Measurements from ENCODE around the gene OR10J5. TPM values are rescaled to one million over a fixed set of nuclear protein-coding genes. Genes with fewer than 3 reads are reported as not detected.
"Not testable (repeated sequence)": the region's sequence is repeated elsewhere in the genome, so short reads cannot be mapped to it uniquely, and the experiment has no call there.

Gene OR10J5
- polyA plus RNA-seq, 1 of the 3 experiments (the other 2 are of a cell fraction): not detected

DNA sequence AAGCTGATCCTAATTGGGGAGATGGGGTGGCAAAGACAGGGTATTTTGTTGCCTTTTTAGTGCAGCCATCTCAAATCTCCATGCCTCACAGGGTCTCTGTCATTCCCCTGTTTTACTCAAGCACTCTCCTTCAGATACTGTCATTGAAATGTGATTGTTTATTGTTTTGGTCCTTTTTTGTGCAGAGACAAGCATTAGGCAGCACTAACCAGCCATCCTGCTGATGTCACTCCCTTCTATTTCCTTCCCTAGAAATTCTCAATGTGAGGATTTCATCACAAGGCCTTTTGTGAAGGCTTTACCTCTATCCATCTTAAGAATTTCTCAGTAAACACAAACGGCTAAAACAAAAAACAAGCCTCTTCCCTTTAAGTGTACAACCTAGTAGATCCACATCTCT, 34.7 kb downstream of the OR10J5 start:
- Histone ChIP-seq H3K4me1 (ENCODE audit: control insufficient read depth in 1 of 2, insufficient read depth in 2 of 2, low read depth in 1 of 2, low read length in 1 of 2) (no peaks in the 10 kb centered on the region), H3K9ac (no peak overlapping the region), H3K4me2 (no peak overlapping the region), H3K9me3 (peaks cover 8% of the 10 kb centered on the region), H3K27ac (ENCODE audit: low read depth in 2 of 2, low read length in 1 of 2) (no peak overlapping the region), H3K9me2 (no peaks in the 10 kb centered on the region), H3K79me2 (ENCODE audit: insufficient read depth) (no peaks in the 10 kb centered on the region), H4K20me1 (ENCODE audit: insufficient read depth) (no peaks in the 10 kb centered on the region), H2AFZ (ENCODE audit: low read depth) (no peak overlapping the region), H3K4me3 (ENCODE audit: low read depth in 2 of 2, low read length in 1 of 2) (no peak overlapping the region), H3F3A (replicated peaks; ENCODE audit: insufficient read depth) (peaks cover 2% of the 10 kb centered on the region), H3K27me3 (ENCODE audit: insufficient read depth) (no peaks in the 10 kb centered on the region), H3K36me3 (replicated peaks in 1 of 2; ENCODE audit: control insufficient read depth in 1 of 2, insufficient read depth in 2 of 2, low read length in 1 of 2) (peaks cover 0 to 3% of the 10 kb centered on the region in 2 experiments)
- ChIA-PET CTCF (no interaction called here), POLR2A (no interaction called here)
- no peak for DNase-seq
- TF ChIP-seq EZH2phosphoT487 (IDR thresholded peaks at IDR 0.05; ENCODE audit: borderline replicate concordance, low read depth): no peak
- TF ChIP-seq RCOR1 (IDR thresholded peaks at IDR 0.05; ENCODE audit: low read length): no peak
- TF ChIP-seq, protein P1, sequence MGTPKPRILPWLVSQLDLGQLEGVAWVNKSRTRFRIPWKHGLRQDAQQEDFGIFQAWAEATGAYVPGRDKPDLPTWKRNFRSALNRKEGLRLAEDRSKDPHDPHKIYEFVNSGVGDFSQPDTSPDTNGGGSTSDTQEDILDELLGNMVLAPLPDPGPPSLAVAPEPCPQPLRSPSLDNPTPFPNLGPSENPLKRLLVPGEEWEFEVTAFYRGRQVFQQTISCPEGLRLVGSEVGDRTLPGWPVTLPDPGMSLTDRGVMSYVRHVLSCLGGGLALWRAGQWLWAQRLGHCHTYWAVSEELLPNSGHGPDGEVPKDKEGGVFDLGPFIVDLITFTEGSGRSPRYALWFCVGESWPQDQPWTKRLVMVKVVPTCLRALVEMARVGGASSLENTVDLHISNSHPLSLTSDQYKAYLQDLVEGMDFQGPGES (IDR thresholded peaks at IDR 0.05; ENCODE audit: low read depth, low read length): no peak
- TF ChIP-seq MXI1 (IDR thresholded peaks at IDR 0.05; ENCODE audit: low read depth, low read length): no peak
- no peak for TF ChIP-seq MEF2A (IDR thresholded peaks at IDR 0.05; ENCODE audit: borderline replicate concordance, low read depth)
- TF ChIP-seq TCF12 (IDR thresholded peaks at IDR 0.05): no peak
- no peak for TF ChIP-seq FOXJ3 (CRISPR knock-in tag; IDR thresholded peaks at IDR 0.05)
- TF ChIP-seq POLR2AphosphoS5 (IDR thresholded peaks at IDR 0.05; ENCODE audit: low read depth, low read length): no peak
- TF ChIP-seq, protein P2, sequence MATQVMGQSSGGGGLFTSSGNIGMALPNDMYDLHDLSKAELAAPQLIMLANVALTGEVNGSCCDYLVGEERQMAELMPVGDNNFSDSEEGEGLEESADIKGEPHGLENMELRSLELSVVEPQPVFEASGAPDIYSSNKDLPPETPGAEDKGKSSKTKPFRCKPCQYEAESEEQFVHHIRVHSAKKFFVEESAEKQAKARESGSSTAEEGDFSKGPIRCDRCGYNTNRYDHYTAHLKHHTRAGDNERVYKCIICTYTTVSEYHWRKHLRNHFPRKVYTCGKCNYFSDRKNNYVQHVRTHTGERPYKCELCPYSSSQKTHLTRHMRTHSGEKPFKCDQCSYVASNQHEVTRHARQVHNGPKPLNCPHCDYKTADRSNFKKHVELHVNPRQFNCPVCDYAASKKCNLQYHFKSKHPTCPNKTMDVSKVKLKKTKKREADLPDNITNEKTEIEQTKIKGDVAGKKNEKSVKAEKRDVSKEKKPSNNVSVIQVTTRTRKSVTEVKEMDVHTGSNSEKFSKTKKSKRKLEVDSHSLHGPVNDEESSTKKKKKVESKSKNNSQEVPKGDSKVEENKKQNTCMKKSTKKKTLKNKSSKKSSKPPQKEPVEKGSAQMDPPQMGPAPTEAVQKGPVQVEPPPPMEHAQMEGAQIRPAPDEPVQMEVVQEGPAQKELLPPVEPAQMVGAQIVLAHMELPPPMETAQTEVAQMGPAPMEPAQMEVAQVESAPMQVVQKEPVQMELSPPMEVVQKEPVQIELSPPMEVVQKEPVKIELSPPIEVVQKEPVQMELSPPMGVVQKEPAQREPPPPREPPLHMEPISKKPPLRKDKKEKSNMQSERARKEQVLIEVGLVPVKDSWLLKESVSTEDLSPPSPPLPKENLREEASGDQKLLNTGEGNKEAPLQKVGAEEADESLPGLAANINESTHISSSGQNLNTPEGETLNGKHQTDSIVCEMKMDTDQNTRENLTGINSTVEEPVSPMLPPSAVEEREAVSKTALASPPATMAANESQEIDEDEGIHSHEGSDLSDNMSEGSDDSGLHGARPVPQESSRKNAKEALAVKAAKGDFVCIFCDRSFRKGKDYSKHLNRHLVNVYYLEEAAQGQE (IDR thresholded peaks at IDR 0.05; ENCODE audit: low read depth, low read length): no peak
- TF ChIP-seq SIN3A (IDR thresholded peaks at IDR 0.05; ENCODE audit: borderline replicate concordance, low read depth, low read length): no peak
- no peak for TF ChIP-seq SMC3 (IDR thresholded peaks at IDR 0.05; ENCODE audit: low read depth, low read length)
- WGBS (ENCODE audit: low lambda C conversion rate): 3% methylated on average over 1 of the region's 1 CpG

DNA sequence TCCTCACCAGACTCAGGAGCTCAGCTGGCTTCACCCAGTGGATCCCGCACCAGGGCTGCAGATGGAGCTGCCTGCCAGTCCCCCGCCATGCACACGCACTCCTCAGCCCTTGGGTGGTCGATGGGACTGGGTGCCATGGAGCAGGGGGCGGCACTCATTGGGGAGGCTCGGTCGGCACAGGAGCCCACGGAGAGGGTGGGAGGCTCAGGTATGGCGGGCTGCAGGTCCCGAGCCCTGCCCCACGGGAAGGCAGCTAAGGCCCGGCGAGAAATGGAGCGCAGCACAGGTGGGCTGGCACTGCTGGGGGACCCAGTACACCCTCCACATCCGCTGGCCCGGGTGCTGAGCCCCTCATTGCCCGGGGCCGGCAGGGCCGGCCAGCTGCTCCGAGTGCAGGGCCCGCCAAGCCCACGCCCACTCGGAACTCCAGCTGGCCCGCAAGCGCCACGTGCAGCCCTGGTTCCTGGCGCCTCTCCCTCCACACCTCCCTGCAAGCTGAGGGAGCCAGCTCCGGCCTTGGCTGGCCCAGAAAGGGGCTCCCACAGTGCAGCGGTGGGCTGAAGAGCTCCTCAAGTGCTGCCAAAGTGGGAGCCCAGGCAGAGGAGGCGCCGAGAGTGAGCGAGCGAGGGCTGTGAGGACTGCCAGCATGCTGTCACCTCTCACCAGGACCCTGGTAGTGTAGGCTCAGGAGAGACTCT, 41.1 kb downstream of the OR10J5 start:
- H3K79me2 ChIP-seq (ENCODE audit: insufficient read depth); H3K4me3 ChIP-seq (ENCODE audit: low read depth in 2 of 2, low read length in 1 of 2); H3K36me3 ChIP-seq (replicated peaks in 1 of 2; ENCODE audit: control insufficient read depth in 1 of 2, insufficient read depth in 2 of 2, low read length in 1 of 2); DNase-seq; CTCF ChIA-PET; H3K4me2 ChIP-seq; H3K9me3 ChIP-seq; H3K9me2 ChIP-seq; H4K20me1 ChIP-seq (ENCODE audit: insufficient read depth); H3K27me3 ChIP-seq (ENCODE audit: insufficient read depth); POLR2A ChIA-PET; H2AFZ ChIP-seq (ENCODE audit: low read depth); H3K4me1 ChIP-seq (ENCODE audit: control insufficient read depth in 1 of 2, insufficient read depth in 2 of 2, low read depth in 1 of 2, low read length in 1 of 2); H3K27ac ChIP-seq (ENCODE audit: low read depth in 2 of 2, low read length in 1 of 2); H3K9ac ChIP-seq: not testable (repeated sequence)
- H3F3A ChIP-seq (replicated peaks; ENCODE audit: insufficient read depth): peaks cover 15% of the 10 kb centered on the region
- 44% methylated on average over 5 of the region's 33 CpGs for WGBS (ENCODE audit: low lambda C conversion rate)
